ENCODE results near the gene DNAJC25.

DNA sequence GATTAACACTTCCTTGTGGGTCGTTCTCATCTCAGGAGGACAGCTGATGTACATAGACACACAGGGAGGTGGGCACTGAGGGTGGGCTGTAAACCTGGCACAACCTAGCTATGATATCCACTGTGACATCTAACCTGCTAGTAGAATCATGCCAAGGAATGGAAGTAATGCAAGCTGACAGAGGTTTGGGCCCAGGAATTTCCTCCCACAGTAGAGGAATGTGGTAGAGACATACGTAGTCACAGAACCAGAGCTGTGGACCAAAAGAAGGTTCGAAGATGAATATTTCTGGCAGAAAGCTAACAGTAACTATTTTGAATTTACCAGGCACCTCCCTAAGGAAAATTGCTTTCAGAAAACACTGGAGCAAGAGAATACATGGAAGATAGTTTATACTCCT lies 15.2 kb upstream of the DNAJC25 start:
- TF ChIP-seq, protein P1, sequence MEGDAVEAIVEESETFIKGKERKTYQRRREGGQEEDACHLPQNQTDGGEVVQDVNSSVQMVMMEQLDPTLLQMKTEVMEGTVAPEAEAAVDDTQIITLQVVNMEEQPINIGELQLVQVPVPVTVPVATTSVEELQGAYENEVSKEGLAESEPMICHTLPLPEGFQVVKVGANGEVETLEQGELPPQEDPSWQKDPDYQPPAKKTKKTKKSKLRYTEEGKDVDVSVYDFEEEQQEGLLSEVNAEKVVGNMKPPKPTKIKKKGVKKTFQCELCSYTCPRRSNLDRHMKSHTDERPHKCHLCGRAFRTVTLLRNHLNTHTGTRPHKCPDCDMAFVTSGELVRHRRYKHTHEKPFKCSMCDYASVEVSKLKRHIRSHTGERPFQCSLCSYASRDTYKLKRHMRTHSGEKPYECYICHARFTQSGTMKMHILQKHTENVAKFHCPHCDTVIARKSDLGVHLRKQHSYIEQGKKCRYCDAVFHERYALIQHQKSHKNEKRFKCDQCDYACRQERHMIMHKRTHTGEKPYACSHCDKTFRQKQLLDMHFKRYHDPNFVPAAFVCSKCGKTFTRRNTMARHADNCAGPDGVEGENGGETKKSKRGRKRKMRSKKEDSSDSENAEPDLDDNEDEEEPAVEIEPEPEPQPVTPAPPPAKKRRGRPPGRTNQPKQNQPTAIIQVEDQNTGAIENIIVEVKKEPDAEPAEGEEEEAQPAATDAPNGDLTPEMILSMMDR (IDR thresholded peaks at IDR 0.05; ENCODE audit: low read length), result no peak
- no peak for TF ChIP-seq EZH2phosphoT487 (IDR thresholded peaks at IDR 0.05; ENCODE audit: low read length)
